H9 (cell line): ENCODE data around the gene ADSS1. TPM values are rescaled to one million over a fixed set of nuclear protein-coding genes. Genes with fewer than 3 reads are reported as not detected.

Experiments used
- DNase-seq: peaks from one replicate; pipeline ENCODE4 v3.0.0-alpha.2; 2017
- H2AFZ ChIP-seq: one replicate; pipeline ENCODE4 v1.6.1; 2013; ENCODE audit warnings: mild to moderate bottlenecking, low read length, control low read depth, moderate library complexity
- H2AK5ac ChIP-seq: 2 replicates; pipeline ENCODE4 v1.6.1; 2013; ENCODE audit warnings: low read length, control low read depth, mixed read lengths; ENCODE audit not compliant: insufficient read length
- H2BK120ac ChIP-seq: one replicate; pipeline ENCODE4 v1.6.1; 2013; ENCODE audit warnings: low read depth, mild to moderate bottlenecking, low read length, control low read depth, inconsistent platforms; ENCODE audit not compliant: poor library complexity, severe bottlenecking
- H2BK12ac ChIP-seq: 2 replicates; pipeline ENCODE4 v1.6.1; 2013; ENCODE audit warnings: low read length, control low read depth, mixed read lengths, low read depth; ENCODE audit not compliant: insufficient read length
- H2BK15ac ChIP-seq: 2 replicates; pipeline ENCODE4 v1.6.1; 2013; ENCODE audit warnings: low read depth, low read length, control low read depth
- H2BK20ac ChIP-seq: one replicate; pipeline ENCODE4 v1.6.1; 2013; ENCODE audit warnings: low read depth, mild to moderate bottlenecking, low read length, control low read depth, inconsistent platforms; ENCODE audit not compliant: poor library complexity, severe bottlenecking
- H2BK5ac ChIP-seq: 2 replicates; pipeline ENCODE4 v1.6.1; 2013; ENCODE audit warnings: low read length, control low read depth, mixed read lengths; ENCODE audit not compliant: insufficient read length
- H3K14ac ChIP-seq: 2 replicates; pipeline ENCODE4 v1.6.1; 2013; ENCODE audit warnings: low read length, control low read depth; ENCODE audit not compliant: insufficient read depth
- H3K18ac ChIP-seq: 2 replicates; pipeline ENCODE4 v1.6.1; 2013; ENCODE audit warnings: low read depth, mild to moderate bottlenecking, mixed read lengths, low read length, control low read depth; ENCODE audit not compliant: insufficient read length
- H3K23ac ChIP-seq: 2 replicates; pipeline ENCODE4 v1.6.1; 2013; ENCODE audit warnings: low read length, control low read depth, mixed read lengths, low read depth; ENCODE audit not compliant: insufficient read length
- H3K23me2 ChIP-seq: 2 replicates; pipeline ENCODE4 v1.6.1; 2013; ENCODE audit warnings: low read depth, mild to moderate bottlenecking, mixed read lengths, low read length, control low read depth; ENCODE audit not compliant: insufficient read length, poor library complexity, severe bottlenecking
- H3K27ac ChIP-seq: 2 replicates; pipeline ENCODE4 v1.5.1; 2013; ENCODE audit warnings: low read length, control low read depth, mixed read lengths, low read depth; ENCODE audit not compliant: insufficient read length
- H3K27me3 ChIP-seq: 2 replicates; pipeline ENCODE4 v1.6.1; 2013; ENCODE audit warnings: low read length, control low read depth, inconsistent platforms; ENCODE audit not compliant: insufficient read depth
- H3K4ac ChIP-seq: 2 replicates; pipeline ENCODE4 v1.6.1; 2013; ENCODE audit warnings: low read depth, mild to moderate bottlenecking, control low read depth, inconsistent platforms, low read length, moderate library complexity
- H3K4me1 ChIP-seq: 2 replicates; pipeline ENCODE4 v1.6.1; 2013; ENCODE audit warnings: low read length, control low read depth, inconsistent platforms; ENCODE audit not compliant: insufficient read depth
- H3K4me2 ChIP-seq: 2 replicates; pipeline ENCODE4 v1.6.1; 2013; ENCODE audit warnings: low read length, control low read depth, mixed read lengths; ENCODE audit not compliant: insufficient read length, insufficient read depth
- H3K56ac ChIP-seq: 2 replicates; pipeline ENCODE4 v1.6.1; 2013; ENCODE audit warnings: low read depth, mild to moderate bottlenecking, mixed read lengths, low read length, control low read depth; ENCODE audit not compliant: insufficient read length
- H3K79me1 ChIP-seq: 2 replicates; pipeline ENCODE4 v1.6.1; 2013; ENCODE audit warnings: low read depth, mild to moderate bottlenecking, moderate library complexity, low read length, control low read depth, inconsistent platforms; ENCODE audit not compliant: insufficient read depth, poor library complexity, severe bottlenecking
- H3K79me2 ChIP-seq: 2 replicates; pipeline ENCODE4 v1.6.1; 2013; ENCODE audit warnings: low read length, control low read depth, inconsistent platforms; ENCODE audit not compliant: insufficient read depth
- H3K9ac ChIP-seq: 2 replicates; pipeline ENCODE4 v1.6.1; 2013; ENCODE audit warnings: low read length, control low read depth, mixed read lengths; ENCODE audit not compliant: insufficient read length; ENCODE audit errors: extremely low read depth
- H3K9me3 ChIP-seq: one replicate; pipeline ENCODE4 v1.6.1; 2013; ENCODE audit warnings: low read depth, low read length, inconsistent platforms; ENCODE audit not compliant: control insufficient read depth
- H3T11ph ChIP-seq: one replicate; pipeline ENCODE4 v1.6.1; 2013; ENCODE audit warnings: mild to moderate bottlenecking, low read length, control low read depth, inconsistent platforms
- H4K20me1 ChIP-seq: one replicate; pipeline ENCODE4 v1.6.1; 2013; ENCODE audit not compliant: control insufficient read depth, insufficient read length, insufficient read depth
- H4K5ac ChIP-seq: 2 replicates; pipeline ENCODE4 v1.6.1; 2013; ENCODE audit warnings: low read depth, mild to moderate bottlenecking, mixed read lengths, low read length, control low read depth; ENCODE audit not compliant: insufficient read length
- H4K8ac ChIP-seq: replicated peaks from 2 replicates; pipeline ENCODE4 v1.6.1; 2013; ENCODE audit warnings: low read length, control low read depth, mixed read lengths, low read depth; ENCODE audit not compliant: insufficient read length
- H4K91ac ChIP-seq: 2 replicates; pipeline ENCODE4 v1.6.1; 2013; ENCODE audit warnings: low read depth, mild to moderate bottlenecking, moderate library complexity, mixed read lengths, low read length, control low read depth; ENCODE audit not compliant: insufficient read length
- H3K27ac Mint-ChIP-seq, 3 experiments: 2 replicates in 2 of 3; 3 replicates in 1 of 3; pipeline ENCODE4 v1.8.0; 2020 to 2021; ENCODE audit warnings: mixed read lengths in 3 of 3, mild to moderate bottlenecking in 1 of 3, moderate library complexity in 1 of 3
- H3K27me3 Mint-ChIP-seq: 2 replicates; pipeline ENCODE4 v1.8.0; 2021; ENCODE audit warnings: low read depth, mild to moderate bottlenecking, moderate library complexity, mixed read lengths
- H3K36me3 Mint-ChIP-seq, 3 experiments: 2 replicates in 2 of 3; 3 replicates in 1 of 3; pipeline ENCODE4 v1.8.0; 2020 to 2021; ENCODE audit warnings: low read depth in 3 of 3, mixed read lengths in 3 of 3; ENCODE audit not compliant: insufficient read depth in 1 of 3
- H3K4me1 Mint-ChIP-seq, 2 experiments: 2 replicates each; pipeline ENCODE4 v1.8.0; 2020; ENCODE audit warnings: mixed read lengths in 2 of 2
- H3K4me3 Mint-ChIP-seq, 2 experiments: 2 replicates in 1 of 2; 3 replicates in 1 of 2; pipeline ENCODE4 v1.8.0; 2020 to 2021; ENCODE audit warnings: mild to moderate bottlenecking in 2 of 2, mixed read lengths in 2 of 2, moderate library complexity in 1 of 2
- H3K9me3 Mint-ChIP-seq, 2 experiments: 2 replicates in 1 of 2; 3 replicates in 1 of 2; pipeline ENCODE4 v1.8.0; 2020; ENCODE audit warnings: mild to moderate bottlenecking in 2 of 2, mixed read lengths in 2 of 2, moderate library complexity in 1 of 2
- WGBS: extraction: QIAGEN DNeasy Blood & Tissue Kit; methylation state at CpG from one replicate; pipeline ENCODE4 v1.1.7; 2013; ENCODE audit warnings: missing lambda C conversion rate, low lambda C conversion rate, mixed read lengths; ENCODE audit not compliant: insufficient read length; ENCODE audit errors: extremely low coverage; 5-methylcytosine and 5-hydroxymethylcytosine counted together
- total RNA-seq: library from RNA; stranded (reverse); gene quantifications from 2 replicates; pipeline ENCODE4 v1.2.1, GENCODE V29; 2021
- TF ChIP-seq, protein P1 (sequence below): fragments of 200-600 bp; sonication (generic); conservative IDR thresholded peaks from 3 replicates; pipeline ENCODE4 v1.8.0; 2021; ENCODE audit warnings: antibody characterized with exemption, mild to moderate bottlenecking

Gene ADSS1
- total RNA-seq, 1 experiment from 2014 or later, result 8.5 TPM

DNA sequence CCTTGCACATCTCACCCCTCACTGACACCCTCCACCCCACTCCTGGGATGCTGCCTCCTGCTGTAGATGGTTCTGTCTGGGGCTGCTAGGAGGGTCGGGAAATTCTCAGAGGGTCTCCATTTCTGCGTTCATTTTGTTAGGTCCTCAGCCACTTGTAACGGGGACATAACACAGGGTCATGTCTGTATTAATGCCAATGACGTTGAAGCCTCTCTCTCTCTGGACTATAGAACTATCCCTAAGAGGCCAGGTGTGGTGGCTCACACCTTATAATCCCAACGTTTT is 43.5 kb downstream of the ADSS1 start:
- no peaks in the 10 kb centered on the region for H3K4me1 ChIP-seq
- no peak overlapping the region for H4K91ac ChIP-seq
- H3K27ac Mint-ChIP-seq, result no peak overlapping the region
- H3K56ac ChIP-seq, result no peak overlapping the region
- no peak overlapping the region for H3T11ph ChIP-seq
- no peak overlapping the region for H4K8ac ChIP-seq
- H3K14ac ChIP-seq, result no peak overlapping the region
- no peak overlapping the region for H2BK120ac ChIP-seq
- no peaks in the 10 kb centered on the region for H3K79me1 ChIP-seq
- no peaks in the 10 kb centered on the region for H3K27me3 ChIP-seq
- H3K18ac ChIP-seq, result no peak overlapping the region
- no peak overlapping the region for H2AFZ ChIP-seq
- peaks cover 15 to 21% of the 10 kb centered on the region in 2 experiments for H3K4me1 Mint-ChIP-seq
- TF ChIP-seq, protein P1, sequence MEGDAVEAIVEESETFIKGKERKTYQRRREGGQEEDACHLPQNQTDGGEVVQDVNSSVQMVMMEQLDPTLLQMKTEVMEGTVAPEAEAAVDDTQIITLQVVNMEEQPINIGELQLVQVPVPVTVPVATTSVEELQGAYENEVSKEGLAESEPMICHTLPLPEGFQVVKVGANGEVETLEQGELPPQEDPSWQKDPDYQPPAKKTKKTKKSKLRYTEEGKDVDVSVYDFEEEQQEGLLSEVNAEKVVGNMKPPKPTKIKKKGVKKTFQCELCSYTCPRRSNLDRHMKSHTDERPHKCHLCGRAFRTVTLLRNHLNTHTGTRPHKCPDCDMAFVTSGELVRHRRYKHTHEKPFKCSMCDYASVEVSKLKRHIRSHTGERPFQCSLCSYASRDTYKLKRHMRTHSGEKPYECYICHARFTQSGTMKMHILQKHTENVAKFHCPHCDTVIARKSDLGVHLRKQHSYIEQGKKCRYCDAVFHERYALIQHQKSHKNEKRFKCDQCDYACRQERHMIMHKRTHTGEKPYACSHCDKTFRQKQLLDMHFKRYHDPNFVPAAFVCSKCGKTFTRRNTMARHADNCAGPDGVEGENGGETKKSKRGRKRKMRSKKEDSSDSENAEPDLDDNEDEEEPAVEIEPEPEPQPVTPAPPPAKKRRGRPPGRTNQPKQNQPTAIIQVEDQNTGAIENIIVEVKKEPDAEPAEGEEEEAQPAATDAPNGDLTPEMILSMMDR, result no peak
- no peak overlapping the region for H2BK20ac ChIP-seq
- H2BK12ac ChIP-seq, result no peak overlapping the region
- H3K4me2 ChIP-seq, result no peak overlapping the region
- H3K23me2 ChIP-seq, result peaks cover 2% of the 10 kb centered on the region
- H3K9ac ChIP-seq, result no peak overlapping the region
- peaks cover 32 to 48% (median 43%) of the 10 kb centered on the region in 3 experiments for H3K36me3 Mint-ChIP-seq
- no peak overlapping the region for H2BK15ac ChIP-seq
- no peak overlapping the region for H3K27ac ChIP-seq
- H4K20me1 ChIP-seq, result no peaks in the 10 kb centered on the region
- no peak overlapping the region for H4K5ac ChIP-seq
- no peak overlapping the region for H3K23ac ChIP-seq
- no peak overlapping the region for H2AK5ac ChIP-seq
- H3K9me3 Mint-ChIP-seq, result peaks cover 10 to 14% of the 10 kb centered on the region in 2 experiments
- no peak overlapping the region for H3K4ac ChIP-seq
- H3K4me3 Mint-ChIP-seq, result no peak overlapping the region
- H3K79me2 ChIP-seq, result no peaks in the 10 kb centered on the region
- no peak overlapping the region for H2BK5ac ChIP-seq
- H3K9me3 ChIP-seq, result no peaks in the 10 kb centered on the region
- no peak for DNase-seq
- no peaks in the 10 kb centered on the region for H3K27me3 Mint-ChIP-seq
- WGBS, result no CpG with 5 or more reads among the region's 5 CpGs
